Neural cell (in vitro differentiated cells): ENCODE measurements around the gene RNU6-1. TPM values are rescaled to one million over a fixed set of nuclear protein-coding genes. Genes with fewer than 3 reads are reported as not detected.

ENCODE experiments used
- H2AFZ ChIP-seq: fragments of 200-600, 300-800 bp; sonication (generic), shearing (Covaris generic); 2 replicates; pipeline ENCODE4 v1.6.0; 2014; ENCODE audit warnings: low read depth, mild to moderate bottlenecking, antibody characterized with exemption, low read length, moderate library complexity
- H3F3A ChIP-seq: fragments of 200-600 bp; shearing (Covaris generic); 2 replicates; pipeline ENCODE4 v1.6.1; 2016; ENCODE audit warnings: mild to moderate bottlenecking, moderate library complexity, mixed read lengths, antibody characterized with exemption, low read length; ENCODE audit not compliant: insufficient read depth, poor library complexity, severe bottlenecking
- H3K27ac ChIP-seq: fragments of 200-600, 300-800 bp; sonication (generic), shearing (Covaris generic); 2 replicates; pipeline ENCODE4 v1.5.1; 2014; ENCODE audit warnings: mild to moderate bottlenecking, low read length, moderate library complexity
- H3K27me3 ChIP-seq: fragments of 300-800, 200-600 bp; sonication (generic), shearing (Covaris generic); 2 replicates; pipeline ENCODE4 v1.6.0; 2014; ENCODE audit warnings: mild to moderate bottlenecking, low read depth, low read length, moderate library complexity; ENCODE audit not compliant: insufficient read depth
- H3K36me3 ChIP-seq: fragments of 300-800, 200-600 bp; sonication (generic), shearing (Covaris generic); 2 replicates; pipeline ENCODE4 v1.5.1; 2014; ENCODE audit warnings: mild to moderate bottlenecking, antibody characterized with exemption, low read length, moderate library complexity; ENCODE audit not compliant: insufficient read depth
- H3K4me2 ChIP-seq: fragments of 300-800, 200-600 bp; sonication (generic), shearing (Covaris generic); 2 replicates; pipeline ENCODE4 v1.6.0; 2014; ENCODE audit warnings: mild to moderate bottlenecking, low read length
- H3K4me3 ChIP-seq: fragments of 300-800, 200-600 bp; sonication (generic), shearing (Covaris generic); 2 replicates; pipeline ENCODE4 v1.5.1; 2014; ENCODE audit warnings: mild to moderate bottlenecking, low read length, moderate library complexity
- H3K79me2 ChIP-seq: fragments of 200-600 bp; shearing (Covaris generic); replicated peaks from 2 replicates; pipeline ENCODE4 v1.6.0; 2014; ENCODE audit warnings: mild to moderate bottlenecking, low read length, moderate library complexity; ENCODE audit not compliant: insufficient read depth
- H3K9ac ChIP-seq: fragments of 300-800, 200-600 bp; sonication (generic), shearing (Covaris generic); 2 replicates; pipeline ENCODE4 v1.6.1; 2016; ENCODE audit warnings: mild to moderate bottlenecking, low read length, mixed read lengths
- H3K9me2 ChIP-seq: fragments of 200-600 bp; shearing (Covaris generic); 2 replicates; pipeline ENCODE4 v1.6.1; 2016; ENCODE audit warnings: mild to moderate bottlenecking, low read length, mixed read lengths; ENCODE audit not compliant: insufficient read depth
- H3K9me3 ChIP-seq: fragments of 200-600, 300-800 bp; sonication (generic), shearing (Covaris generic); 2 replicates; pipeline ENCODE4 v1.6.1; 2016; ENCODE audit warnings: mild to moderate bottlenecking, mixed run types, low read length, moderate library complexity, mixed read lengths
- H4K20me1 ChIP-seq: fragments of 200-600 bp; shearing (Covaris generic); 2 replicates; pipeline ENCODE4 v1.6.1; 2016; ENCODE audit warnings: mild to moderate bottlenecking, mixed run types; ENCODE audit not compliant: insufficient read depth
- EP300 ChIP-seq: fragments of 450-650 bp; conservative IDR thresholded peaks from 2 replicates; pipeline ENCODE4 v1.6.1; 2014; ENCODE audit warnings: antibody characterized with exemption, mild to moderate bottlenecking, moderate library complexity; ENCODE audit not compliant: poor library complexity, severe bottlenecking
- EZH2 ChIP-seq: fragments of 200-600, 300-800 bp; shearing (Covaris generic), sonication (generic); IDR thresholded peaks from 2 replicates; pipeline ENCODE4 v1.6.1; 2014; ENCODE audit warnings: antibody characterized with exemption, low read length, borderline replicate concordance, mild to moderate bottlenecking; ENCODE audit not compliant: insufficient read depth, poor library complexity, severe bottlenecking
- MXI1 ChIP-seq: fragments of 450-650 bp; conservative IDR thresholded peaks from 2 replicates; pipeline ENCODE4 v1.6.1; 2014; ENCODE audit warnings: antibody characterized with exemption, mild to moderate bottlenecking; ENCODE audit not compliant: poor library complexity, severe bottlenecking
- POLR2AphosphoS5 ChIP-seq: IDR thresholded peaks from 2 replicates; pipeline ENCODE4 v1.6.1; 2012
- RAD21 ChIP-seq: fragments of 450-650 bp; conservative IDR thresholded peaks from 2 replicates; pipeline ENCODE4 v1.6.1; 2014; ENCODE audit warnings: antibody characterized with exemption, mild to moderate bottlenecking, moderate library complexity
- SMC3 ChIP-seq: fragments of 450-650 bp; conservative IDR thresholded peaks from 2 replicates; pipeline ENCODE4 v1.6.1; 2014; ENCODE audit warnings: antibody characterized with exemption, mild to moderate bottlenecking, moderate library complexity; ENCODE audit not compliant: poor library complexity
- TAF1 ChIP-seq: IDR thresholded peaks from 2 replicates; pipeline ENCODE4 v1.6.1; 2012; ENCODE audit warnings: low read depth
- polyA plus RNA-seq: library from polyadenylated mRNA; depleted of rRNA; stranded (reverse); fragments of >200 nt; gene quantifications from 2 replicates; pipeline ENCODE4 v1.2.3, GENCODE V29; 2014
- TF ChIP-seq, protein P1 (sequence below): IDR thresholded peaks from 2 replicates; pipeline ENCODE4 v1.6.1; 2012; ENCODE audit warnings: borderline replicate concordance
- TF ChIP-seq, protein P2 (sequence below): fragments of 450-650 bp; IDR thresholded peaks from 2 replicates; pipeline ENCODE4 v1.5.1; 2014; ENCODE audit warnings: antibody characterized with exemption, mild to moderate bottlenecking, moderate library complexity; ENCODE audit not compliant: poor library complexity, severe bottlenecking

RNU6-1 gene
- polyA plus RNA-seq, 1 donor from 2014 or later: not detected

DNA sequence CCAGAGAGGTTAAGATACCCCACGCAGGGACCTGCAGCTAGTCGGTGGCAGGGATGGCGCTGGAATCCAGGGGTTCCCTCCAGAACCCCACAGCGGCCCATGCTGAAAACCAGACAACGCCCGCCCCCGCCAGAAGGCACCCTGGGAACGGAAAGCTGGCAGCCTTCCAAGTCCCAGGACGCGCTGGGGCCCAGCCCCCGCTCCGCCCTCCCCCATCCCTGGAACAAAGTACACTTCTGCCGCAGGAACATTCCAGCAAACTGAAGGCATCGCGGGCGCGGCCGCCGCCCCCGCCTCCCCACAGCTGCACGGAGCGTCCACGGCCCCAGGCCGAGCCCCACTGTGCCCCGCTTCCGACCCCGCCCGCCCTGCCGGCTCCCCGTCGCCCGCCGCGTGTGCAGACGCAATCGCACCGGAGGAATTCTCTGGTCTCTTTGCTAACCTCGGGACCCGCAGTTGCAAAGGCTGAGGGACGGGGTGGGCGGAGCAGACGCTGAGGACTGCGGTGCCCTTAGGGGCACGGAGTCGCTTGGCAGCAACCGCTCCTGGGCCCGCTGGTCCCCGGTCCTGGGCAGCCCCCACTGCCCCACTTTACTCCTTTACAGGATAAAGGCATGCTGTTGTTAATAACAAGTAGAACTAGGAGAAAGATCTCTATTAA, 44.8 kb upstream of the RNU6-1 start:
- TF ChIP-seq, protein P1, sequence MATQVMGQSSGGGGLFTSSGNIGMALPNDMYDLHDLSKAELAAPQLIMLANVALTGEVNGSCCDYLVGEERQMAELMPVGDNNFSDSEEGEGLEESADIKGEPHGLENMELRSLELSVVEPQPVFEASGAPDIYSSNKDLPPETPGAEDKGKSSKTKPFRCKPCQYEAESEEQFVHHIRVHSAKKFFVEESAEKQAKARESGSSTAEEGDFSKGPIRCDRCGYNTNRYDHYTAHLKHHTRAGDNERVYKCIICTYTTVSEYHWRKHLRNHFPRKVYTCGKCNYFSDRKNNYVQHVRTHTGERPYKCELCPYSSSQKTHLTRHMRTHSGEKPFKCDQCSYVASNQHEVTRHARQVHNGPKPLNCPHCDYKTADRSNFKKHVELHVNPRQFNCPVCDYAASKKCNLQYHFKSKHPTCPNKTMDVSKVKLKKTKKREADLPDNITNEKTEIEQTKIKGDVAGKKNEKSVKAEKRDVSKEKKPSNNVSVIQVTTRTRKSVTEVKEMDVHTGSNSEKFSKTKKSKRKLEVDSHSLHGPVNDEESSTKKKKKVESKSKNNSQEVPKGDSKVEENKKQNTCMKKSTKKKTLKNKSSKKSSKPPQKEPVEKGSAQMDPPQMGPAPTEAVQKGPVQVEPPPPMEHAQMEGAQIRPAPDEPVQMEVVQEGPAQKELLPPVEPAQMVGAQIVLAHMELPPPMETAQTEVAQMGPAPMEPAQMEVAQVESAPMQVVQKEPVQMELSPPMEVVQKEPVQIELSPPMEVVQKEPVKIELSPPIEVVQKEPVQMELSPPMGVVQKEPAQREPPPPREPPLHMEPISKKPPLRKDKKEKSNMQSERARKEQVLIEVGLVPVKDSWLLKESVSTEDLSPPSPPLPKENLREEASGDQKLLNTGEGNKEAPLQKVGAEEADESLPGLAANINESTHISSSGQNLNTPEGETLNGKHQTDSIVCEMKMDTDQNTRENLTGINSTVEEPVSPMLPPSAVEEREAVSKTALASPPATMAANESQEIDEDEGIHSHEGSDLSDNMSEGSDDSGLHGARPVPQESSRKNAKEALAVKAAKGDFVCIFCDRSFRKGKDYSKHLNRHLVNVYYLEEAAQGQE: no peak
- no peaks in the 10 kb centered on the region for H3K79me2 ChIP-seq
- H3K4me2 ChIP-seq: no peak overlapping the region
- no peaks in the 10 kb centered on the region for H3K27me3 ChIP-seq
- H3K4me3 ChIP-seq: peak overlapping the region; percentile 62
- no peaks in the 10 kb centered on the region for H3K9me3 ChIP-seq
- no peaks in the 10 kb centered on the region for H4K20me1 ChIP-seq
- H3K9me2 ChIP-seq: no peaks in the 10 kb centered on the region
- no peak overlapping the region for H3K27ac ChIP-seq
- no peaks in the 10 kb centered on the region for H3F3A ChIP-seq
- no peak overlapping the region for H2AFZ ChIP-seq
- no peaks in the 10 kb centered on the region for H3K36me3 ChIP-seq
- H3K9ac ChIP-seq: peak overlapping the region; percentile 35

DNA sequence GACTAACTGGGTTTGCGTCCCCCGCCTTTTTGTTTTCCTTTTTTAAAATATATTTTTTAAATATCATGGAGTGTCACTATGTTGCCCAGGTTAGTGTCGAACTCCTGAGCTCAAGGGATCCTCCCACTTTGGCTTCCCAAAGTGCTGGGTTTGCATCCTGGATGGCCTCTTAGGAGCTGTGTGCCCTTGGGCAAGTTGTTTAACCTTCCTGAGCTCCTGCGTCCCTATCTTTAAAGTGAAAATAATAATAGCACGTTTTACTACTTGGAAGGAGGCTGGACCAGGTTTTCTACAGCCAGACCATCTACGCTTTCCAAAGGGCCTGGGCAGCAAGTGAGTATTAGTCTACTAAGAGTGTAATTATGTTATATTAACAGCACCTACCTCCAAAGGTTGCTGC, 44.2 kb upstream of the RNU6-1 start:
- Histone ChIP-seq H3K27ac (no peak overlapping the region), H3K9ac (no peak overlapping the region)

More for the DNA sequence above, 44.2 kb upstream of the RNU6-1 start:
- no peaks in the 10 kb centered on the region for H4K20me1 ChIP-seq
- no peaks in the 10 kb centered on the region for H3K9me2 ChIP-seq
- H3F3A ChIP-seq: no peaks in the 10 kb centered on the region
- no peak overlapping the region for H3K4me2 ChIP-seq
- H3K4me3 ChIP-seq: no peak overlapping the region
- no peaks in the 10 kb centered on the region for H3K27me3 ChIP-seq
- no peak overlapping the region for H2AFZ ChIP-seq
- H3K9me3 ChIP-seq: no peaks in the 10 kb centered on the region
- no peaks in the 10 kb centered on the region for H3K36me3 ChIP-seq
- TF ChIP-seq EZH2 (no peak), RAD21 (no peak), TAF1 (no peak), MXI1 (no peak), EP300 (no peak), POLR2AphosphoS5 (no peak), SMC3 (no peak)
- TF ChIP-seq, protein P2, sequence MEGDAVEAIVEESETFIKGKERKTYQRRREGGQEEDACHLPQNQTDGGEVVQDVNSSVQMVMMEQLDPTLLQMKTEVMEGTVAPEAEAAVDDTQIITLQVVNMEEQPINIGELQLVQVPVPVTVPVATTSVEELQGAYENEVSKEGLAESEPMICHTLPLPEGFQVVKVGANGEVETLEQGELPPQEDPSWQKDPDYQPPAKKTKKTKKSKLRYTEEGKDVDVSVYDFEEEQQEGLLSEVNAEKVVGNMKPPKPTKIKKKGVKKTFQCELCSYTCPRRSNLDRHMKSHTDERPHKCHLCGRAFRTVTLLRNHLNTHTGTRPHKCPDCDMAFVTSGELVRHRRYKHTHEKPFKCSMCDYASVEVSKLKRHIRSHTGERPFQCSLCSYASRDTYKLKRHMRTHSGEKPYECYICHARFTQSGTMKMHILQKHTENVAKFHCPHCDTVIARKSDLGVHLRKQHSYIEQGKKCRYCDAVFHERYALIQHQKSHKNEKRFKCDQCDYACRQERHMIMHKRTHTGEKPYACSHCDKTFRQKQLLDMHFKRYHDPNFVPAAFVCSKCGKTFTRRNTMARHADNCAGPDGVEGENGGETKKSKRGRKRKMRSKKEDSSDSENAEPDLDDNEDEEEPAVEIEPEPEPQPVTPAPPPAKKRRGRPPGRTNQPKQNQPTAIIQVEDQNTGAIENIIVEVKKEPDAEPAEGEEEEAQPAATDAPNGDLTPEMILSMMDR: no peak
- TF ChIP-seq, protein P1: no peak
- H3K79me2 ChIP-seq: no peaks in the 10 kb centered on the region
